Keratinocyte (primary cell): Measurements from ENCODE around the gene IL17RD. TPM values are rescaled to one million over a fixed set of nuclear protein-coding genes. Genes with fewer than 3 reads are reported as not detected.

Experiments used
- DNase-seq: peaks from one replicate; pipeline ENCODE4 v3.0.0-alpha.2; 2011; ENCODE audit warnings: low read depth, missing footprints, low spot score
- FAIRE-seq: peaks from 2 replicates; lab custom pipeline; 2011; peaks lifted over from hg19 to GRCh38; lab: Jason Lieb, UNC
- H2AFZ ChIP-seq: 2 replicates; pipeline ENCODE4 v1.6.0; 2012; ENCODE audit warnings: low read length, control low read depth, inconsistent platforms; ENCODE audit not compliant: control insufficient read depth
- H3K27ac ChIP-seq: 2 replicates; pipeline ENCODE4 v1.5.1; 2011; ENCODE audit warnings: low read length; ENCODE audit not compliant: control insufficient read depth, insufficient read depth
- H3K27me3 ChIP-seq: 3 replicates; pipeline ENCODE4 v1.6.0; 2011; ENCODE audit warnings: low read length; ENCODE audit not compliant: control insufficient read depth, insufficient read depth; ENCODE audit errors: extremely low read depth
- H3K36me3 ChIP-seq, 2 experiments: 2 replicates in 1 of 2; 3 replicates in 1 of 2; pipeline ENCODE4 v1.5.1; 2011; ENCODE audit warnings: low read length in 2 of 2, mild to moderate bottlenecking in 1 of 2; ENCODE audit not compliant: control insufficient read depth in 2 of 2, insufficient read depth in 2 of 2; ENCODE audit errors: extremely low read depth in 1 of 2
- H3K4me1 ChIP-seq: 3 replicates; pipeline ENCODE4 v1.5.1; 2011; ENCODE audit warnings: low read length; ENCODE audit not compliant: control insufficient read depth, insufficient read depth; ENCODE audit errors: extremely low read depth
- H3K4me2 ChIP-seq: 3 replicates; pipeline ENCODE4 v1.6.0; 2011; ENCODE audit warnings: low read depth, low read length; ENCODE audit not compliant: control insufficient read depth, insufficient read depth; ENCODE audit errors: extremely low read depth
- H3K4me3 ChIP-seq, 3 experiments: fragments of 200-600 bp in 1 of 3; sonication (generic) in 1 of 3; 2 replicates in 2 of 3; 3 replicates in 1 of 3; pipeline ENCODE4 v1.5.1; 2011 to 2016; ENCODE audit warnings: low read length in 3 of 3, mild to moderate bottlenecking in 3 of 3, control low read depth in 2 of 3, inconsistent platforms in 1 of 3, low read depth in 1 of 3, mixed read lengths in 1 of 3, mixed run types in 1 of 3, moderate library complexity in 1 of 3; ENCODE audit not compliant: control insufficient read depth in 2 of 3, insufficient read depth in 2 of 3; ENCODE audit errors: extremely low read depth in 1 of 3
- H3K79me2 ChIP-seq: 2 replicates; pipeline ENCODE4 v1.6.0; 2012; ENCODE audit warnings: low read length; ENCODE audit not compliant: control insufficient read depth, insufficient read depth
- H3K9ac ChIP-seq: 3 replicates; pipeline ENCODE4 v1.6.0; 2011; ENCODE audit warnings: low read length; ENCODE audit not compliant: control insufficient read depth, insufficient read depth; ENCODE audit errors: extremely low read depth
- H3K9me1 ChIP-seq: 3 replicates; pipeline ENCODE4 v1.6.0; 2011; ENCODE audit warnings: low read length; ENCODE audit not compliant: control insufficient read depth, insufficient read depth; ENCODE audit errors: extremely low read depth
- H3K9me3 ChIP-seq: 2 replicates; pipeline ENCODE4 v1.5.1; 2012; ENCODE audit warnings: low read depth, low read length; ENCODE audit not compliant: control insufficient read depth
- H4K20me1 ChIP-seq: 3 replicates; pipeline ENCODE4 v1.6.0; 2011; ENCODE audit warnings: low read length; ENCODE audit not compliant: control insufficient read depth, insufficient read depth; ENCODE audit errors: extremely low read depth
- CTCF ChIP-seq, 3 experiments: IDR thresholded peaks in 1 of 3; conservative IDR thresholded peaks in 1 of 3; optimal IDR thresholded peaks in 1 of 3; 2 replicates in 2 of 3; 3 replicates in 1 of 3; pipeline versions ENCODE3 to v1.5.1; 2011; ENCODE audit warnings: low read length in 3 of 3, mild to moderate bottlenecking in 3 of 3, moderate library complexity in 2 of 3, control low read depth in 1 of 3, inconsistent platforms in 1 of 3; ENCODE audit not compliant: insufficient read depth in 2 of 3; ENCODE audit errors: extremely low read depth in 1 of 3
- EZH2 ChIP-seq: IDR thresholded peaks from one replicate; pipeline ENCODE4 v1.6.1; 2012; ENCODE audit warnings: inconsistent platforms, mild to moderate bottlenecking, low read length, moderate library complexity
- dilution Hi-C: fragments of 300-500 bp; cut with MboI; formaldehyde crosslinking; loops from one replicate; pipeline ENCODE4 v1.7.0; 2020; ENCODE audit warnings: low sequenced_read_pairs; ENCODE audit not compliant: extremely low pct_ligation_motif_present
- polyA plus RNA-seq, 5 experiments: library from polyadenylated mRNA; depleted of rRNA in 3 of 5; stranded (reverse) in 3 of 5; stranded (forward) in 1 of 5; unstranded in 1 of 5; fragments of >200 nt; gene quantifications; 1 replicate in 1 of 5; 2 replicates in 3 of 5; 3 replicates in 1 of 5; pipeline versions ENCODE4 v1.2.1 to v1.2.3, GENCODE V29; 2011 to 2012; ENCODE audit warnings: missing spikeins in 2 of 5, low read depth in 1 of 5, low replicate concordance in 1 of 5

IL17RD gene
- polyA plus RNA-seq, 1 donor (not counting 4 experiments of a cell fraction or from before 2014, with no cell fraction given) = 1.4 TPM

- peaks cover 33% of the 10 kb centered on the region for H3K4me1 ChIP-seq
- H3K27me3 ChIP-seq = no peaks in the 10 kb centered on the region
- H3K27ac ChIP-seq = no peak overlapping the region
- DNase-seq = no peak
- no peak for TF ChIP-seq EZH2
- TF ChIP-seq CTCF (optimal IDR thresholded peaks at IDR 0.05 in 1 of 3, IDR thresholded peaks at IDR 0.05 in 1 of 3, conservative IDR thresholded peaks at IDR 0.05 in 1 of 3; ENCODE audit: extremely low read depth in 1 of 3, insufficient read depth in 2 of 3, low read length in 3 of 3) = no peak
- no peaks in the 10 kb centered on the region for H3K9me1 ChIP-seq
- dilution Hi-C loops = no loop called here
- no peak overlapping the region for H3K9ac ChIP-seq
- no peaks in the 10 kb centered on the region for H3K36me3 ChIP-seq
- no peak overlapping the region for H3K4me2 ChIP-seq
- H2AFZ ChIP-seq = no peak overlapping the region
- no peak overlapping the region for H3K4me3 ChIP-seq
- FAIRE-seq = no peak
- H3K79me2 ChIP-seq = no peaks in the 10 kb centered on the region
- H4K20me1 ChIP-seq = no peaks in the 10 kb centered on the region
- no peaks in the 10 kb centered on the region for H3K9me3 ChIP-seq
Measured at GRCh38 chr3:57063032-57063431, 102.1 kb downstream of the IL17RD start.

- peak overlapping the region; percentile 36 for H3K4me2 ChIP-seq
- FAIRE-seq (no peak), DNase-seq (no peak)
- no peaks in the 10 kb centered on the region for H3K9me3 ChIP-seq
- dilution Hi-C loops = no loop called here
- H3K27me3 ChIP-seq = no peaks in the 10 kb centered on the region
- H3K9me1 ChIP-seq = no peaks in the 10 kb centered on the region
- H3K27ac ChIP-seq = peak overlapping the region; percentile 91
- H4K20me1 ChIP-seq = no peaks in the 10 kb centered on the region
- peaks cover 29% of the 10 kb centered on the region for H3K4me1 ChIP-seq
- no peaks in the 10 kb centered on the region for H3K79me2 ChIP-seq
- TF ChIP-seq CTCF (optimal IDR thresholded peaks at IDR 0.05 in 1 of 3, IDR thresholded peaks at IDR 0.05 in 1 of 3, conservative IDR thresholded peaks at IDR 0.05 in 1 of 3; ENCODE audit: extremely low read depth in 1 of 3, insufficient read depth in 2 of 3, low read length in 3 of 3) = no peak
- TF ChIP-seq EZH2 = no peak
- H3K4me3 ChIP-seq = no peak overlapping the region
- H3K9ac ChIP-seq = peak overlapping the region; percentile 42
- H2AFZ ChIP-seq = peak overlapping the region; percentile 56
- no peaks in the 10 kb centered on the region for H3K36me3 ChIP-seq
Measured at GRCh38 chr3:57062101-57062631, 103.0 kb downstream of the IL17RD start.
